ENCODE results near the gene PAK4.

Gene PAK4

GRCh38 chr19:39183104-39183503, 57.5 kb downstream of the PAK4 start:
- no peak for DNase-seq

GRCh38 chr19:39186391-39186790, 60.8 kb downstream of the PAK4 start:
- DNase-seq: no peak

- DNase-seq: no peak
Observed at GRCh38 chr19:39187552-39187943, 62.0 kb downstream of the PAK4 start.

GRCh38 chr19:39188960-39189359, 63.4 kb downstream of the PAK4 start:
- DNase-seq: no peak

GRCh38 chr19:39190768-39191167, 65.2 kb downstream of the PAK4 start:
- no peak for DNase-seq

GRCh38 chr19:39192846-39193245, 67.3 kb downstream of the PAK4 start:
- no peak for DNase-seq

- no peak for DNase-seq
Observed at GRCh38 chr19:39193803-39194202, 68.2 kb downstream of the PAK4 start.

GRCh38 chr19:39194832-39195542, 69.4 kb downstream of the PAK4 start:
- no peak for DNase-seq

- DNase-seq: no peak
Observed at GRCh38 chr19:39195755-39196154, 70.2 kb downstream of the PAK4 start.

GRCh38 chr19:39196320-39196719, 70.7 kb downstream of the PAK4 start:
- no peak for DNase-seq

- no peak for DNase-seq
Observed at GRCh38 chr19:39196860-39197562, 71.4 kb downstream of the PAK4 start, which contains the start of gene NCCRP1. Gene NCCRP1, plus strand, starts transcription at chr19:39196964. Its CDS starts 19 bp downstream, at chr19:39196983.

GRCh38 chr19:39197808-39198207, 72.2 kb downstream of the PAK4 start:
- DNase-seq: no peak

GRCh38 chr19:39199025-39199424, 73.4 kb downstream of the PAK4 start:
- DNase-seq: no peak

GRCh38 chr19:39200066-39200802, 74.6 kb downstream of the PAK4 start:
- no peak for DNase-seq

GRCh38 chr19:39200803-39201115, 75.2 kb downstream of the PAK4 start:
- DNase-seq: no peak

- no peak for DNase-seq
Observed at GRCh38 chr19:39202998-39203355, 77.4 kb downstream of the PAK4 start.

- DNase-seq: no peak
Observed at GRCh38 chr19:39203372-39204341, 78.1 kb downstream of the PAK4 start, which contains the start of gene SYCN. Gene SYCN, minus strand, starts transcription at chr19:39204263. Its CDS starts 9 bp downstream, at chr19:39204254.

GRCh38 chr19:39205449-39205764, 79.8 kb downstream of the PAK4 start:
- no peak for DNase-seq

GRCh38 chr19:39206122-39206521, 80.5 kb downstream of the PAK4 start:
- DNase-seq: no peak

GRCh38 chr19:39207293-39207836, 81.8 kb downstream of the PAK4 start:
- no peak for DNase-seq

GRCh38 chr19:39208175-39208795, 82.7 kb downstream of the PAK4 start:
- DNase-seq: no peak

GRCh38 chr19:39209196-39209595, 83.6 kb downstream of the PAK4 start:
- no peak for DNase-seq
